Mucosa of rectum (tissue), 2 donors: ENCODE data around the gene MAFB.
"Not testable (repeated sequence)": the region's sequence is repeated elsewhere in the genome, so short reads cannot be mapped to it uniquely, and the experiment has no call there.

Experiments used
- H3K27ac ChIP-seq, 2 donors: one replicate each; pipeline ENCODE4 v1.7.0; 2013; ENCODE audit warnings: inconsistent platforms in 2 of 2, low read depth in 2 of 2, low read length in 2 of 2
- H3K27me3 ChIP-seq, 2 donors: one replicate each; pipeline ENCODE4 v1.7.0; 2013; ENCODE audit warnings: low read length in 2 of 2; ENCODE audit not compliant: control insufficient read depth in 2 of 2, insufficient read depth in 2 of 2
- H3K36me3 ChIP-seq, 2 donors: one replicate each; pipeline ENCODE4 v1.7.0; 2013; ENCODE audit warnings: low read length in 2 of 2; ENCODE audit not compliant: control insufficient read depth in 2 of 2, insufficient read depth in 2 of 2
- H3K4me1 ChIP-seq, 2 donors: one replicate each; pipeline ENCODE4 v1.7.0; 2013; ENCODE audit warnings: low read length in 2 of 2, mild to moderate bottlenecking in 1 of 2; ENCODE audit not compliant: control insufficient read depth in 2 of 2, insufficient read depth in 2 of 2
- H3K4me3 ChIP-seq, 2 donors: one replicate each; pipeline ENCODE4 v1.7.0; 2013; ENCODE audit warnings: low read length in 2 of 2
- H3K9ac ChIP-seq, 2 donors: one replicate each; pipeline ENCODE4 v1.7.0; 2013; ENCODE audit warnings: low read length in 2 of 2, low read depth in 1 of 2, mild to moderate bottlenecking in 1 of 2
- H3K9me3 ChIP-seq, 2 donors: one replicate each; pipeline ENCODE4 v1.7.0; 2013; ENCODE audit warnings: low read length in 2 of 2; ENCODE audit not compliant: control insufficient read depth in 2 of 2
- donor health status: healthy.
- donor health status: Normal muscosa, but diverticular disease.

Gene MAFB

GRCh38 chr20:40689100-40689942 lies at the start of gene MAFB:
Gene MAFB (minus strand): TSS chr20:40689236. CDS start chr20:40688850, 386 bp downstream.
- Histone ChIP-seq H3K9me3 (no peaks in the 10 kb centered on the region), H3K4me3 (peak within 1 kb of the TSS; percentile 71 to 73), H3K4me1 (peaks cover 12 to 20% of the 10 kb centered on the region in 2 donors), H3K9ac (peak within 1 kb of the TSS; percentile 32 to 78), H3K36me3 (no peaks in the 10 kb centered on the region), H3K27ac (peak within 1 kb of the TSS; percentile 89 to 90), H3K27me3 (peaks cover 53 to 66% of the 10 kb centered on the region in 2 donors)

- H3K36me3 ChIP-seq, H3K4me3 ChIP-seq, H3K9me3 ChIP-seq, H3K27me3 ChIP-seq, H3K27ac ChIP-seq, H3K4me1 ChIP-seq, H3K9ac ChIP-seq: not testable (repeated sequence)
Measured at GRCh38 chr20:40736468-40736867, 47.4 kb upstream of the MAFB start.

GRCh38 chr20:40728996-40729395 lies 40.0 kb upstream of the MAFB start:
- H3K36me3 ChIP-seq: no peaks in the 10 kb centered on the region
- H3K27ac ChIP-seq: no peak overlapping the region
- H3K27me3 ChIP-seq: no peaks in the 10 kb centered on the region
- H3K4me3 ChIP-seq: no peak overlapping the region
- no peaks in the 10 kb centered on the region for H3K4me1 ChIP-seq
- no peak overlapping the region for H3K9ac ChIP-seq
- no peaks in the 10 kb centered on the region for H3K9me3 ChIP-seq

GRCh38 chr20:40728470-40728869 lies 39.4 kb upstream of the MAFB start:
- Histone ChIP-seq H3K9me3 (no peaks in the 10 kb centered on the region), H3K4me3 (no peak overlapping the region), H3K36me3 (no peaks in the 10 kb centered on the region), H3K4me1 (no peaks in the 10 kb centered on the region), H3K27me3 (no peaks in the 10 kb centered on the region), H3K9ac (no peak overlapping the region), H3K27ac (no peak overlapping the region)

GRCh38 chr20:40727960-40728359 lies 38.9 kb upstream of the MAFB start:
- Histone ChIP-seq H3K4me1 (no peaks in the 10 kb centered on the region), H3K9me3 (no peaks in the 10 kb centered on the region), H3K27ac (no peak overlapping the region), H3K4me3 (no peak overlapping the region), H3K9ac (no peak overlapping the region), H3K27me3 (no peaks in the 10 kb centered on the region), H3K36me3 (no peaks in the 10 kb centered on the region)

- no peaks in the 10 kb centered on the region for H3K4me1 ChIP-seq
- H3K36me3 ChIP-seq: no peaks in the 10 kb centered on the region
- no peak overlapping the region for H3K4me3 ChIP-seq
- H3K9me3 ChIP-seq: no peaks in the 10 kb centered on the region
- H3K9ac ChIP-seq: no peak overlapping the region
- no peaks in the 10 kb centered on the region for H3K27me3 ChIP-seq
- no peak overlapping the region for H3K27ac ChIP-seq
Measured at GRCh38 chr20:40726776-40727175, 37.7 kb upstream of the MAFB start.

- H3K4me1 ChIP-seq: no peaks in the 10 kb centered on the region
- H3K27ac ChIP-seq: no peak overlapping the region
- H3K27me3 ChIP-seq: no peaks in the 10 kb centered on the region
Measured at GRCh38 chr20:40724566-40724965, 35.5 kb upstream of the MAFB start.

GRCh38 chr20:40720826-40721225 lies 31.8 kb upstream of the MAFB start:
- Histone ChIP-seq H3K9me3 (no peaks in the 10 kb centered on the region), H3K4me1 (no peaks in the 10 kb centered on the region), H3K4me3 (no peak overlapping the region), H3K27me3 (no peaks in the 10 kb centered on the region), H3K27ac (no peak overlapping the region), H3K36me3 (no peaks in the 10 kb centered on the region), H3K9ac (no peak overlapping the region)

More at GRCh38 chr20:40724566-40724965, 35.5 kb upstream of the MAFB start:
- H3K9me3 ChIP-seq: no peaks in the 10 kb centered on the region
- H3K4me3 ChIP-seq: no peak overlapping the region
- H3K9ac ChIP-seq: no peak overlapping the region
- no peaks in the 10 kb centered on the region for H3K36me3 ChIP-seq

GRCh38 chr20:40720099-40720498 lies 31.1 kb upstream of the MAFB start:
- no peaks in the 10 kb centered on the region for H3K9me3 ChIP-seq
- H3K4me3 ChIP-seq: no peak overlapping the region
- no peaks in the 10 kb centered on the region for H3K4me1 ChIP-seq
- H3K36me3 ChIP-seq: no peaks in the 10 kb centered on the region
- H3K27ac ChIP-seq: no peak overlapping the region
- no peak overlapping the region for H3K9ac ChIP-seq
- H3K27me3 ChIP-seq: peaks cover 0 to 2% of the 10 kb centered on the region in 2 donors

GRCh38 chr20:40718982-40719729 lies 30.1 kb upstream of the MAFB start:
- Histone ChIP-seq H3K4me3 (no peak overlapping the region), H3K27me3 (peaks cover 0 to 2% of the 10 kb centered on the region in 2 donors), H3K9me3 (no peaks in the 10 kb centered on the region), H3K4me1 (no peaks in the 10 kb centered on the region), H3K36me3 (no peaks in the 10 kb centered on the region), H3K9ac (no peak overlapping the region), H3K27ac (no peak overlapping the region)
